Inferior parietal cortex (tissue), 1 donor: Measurements from ENCODE around the gene ZKSCAN3.
"Not testable (repeated sequence)": the region's sequence is repeated elsewhere in the genome, so short reads cannot be mapped to it uniquely, and the experiment has no call there.

Source experiments
- DNase-seq: peaks from one replicate; pipeline ENCODE4 v3.0.0-alpha.2; 2016; ENCODE audit errors: extremely low spot score

ZKSCAN3 gene

GRCh38 chr6:28373925-28374324 is 24.2 kb downstream of the ZKSCAN3 start:
- no peak for DNase-seq

- DNase-seq: no peak
Measured at GRCh38 chr6:28377879-28378278, 28.1 kb downstream of the ZKSCAN3 start.

GRCh38 chr6:28378644-28379043 is 28.9 kb downstream of the ZKSCAN3 start:
- DNase-seq: no peak

GRCh38 chr6:28380381-28380780 is 30.6 kb downstream of the ZKSCAN3 start:
- no peak for DNase-seq

- peak; percentile 55 for DNase-seq
Measured at GRCh38 chr6:28383235-28384142, 33.7 kb downstream of the ZKSCAN3 start.

GRCh38 chr6:28384143-28384533 is 34.4 kb downstream of the ZKSCAN3 start:
- no peak for DNase-seq

GRCh38 chr6:28390688-28391087 is 40.9 kb downstream of the ZKSCAN3 start:
- DNase-seq: no peak

- DNase-seq: no peak
Measured at GRCh38 chr6:28393912-28394662, 44.3 kb downstream of the ZKSCAN3 start.

- DNase-seq: no peak
Measured at GRCh38 chr6:28395918-28396317, 46.2 kb downstream of the ZKSCAN3 start.

GRCh38 chr6:28399350-28400121 is 49.8 kb downstream of the ZKSCAN3 start, which contains the start of gene ZSCAN12:
TSS of gene ZSCAN12 (minus strand) at chr6:28399747. CDS start at chr6:28398405, 1,342 bp downstream.
- DNase-seq: peak; percentile 93

- DNase-seq: no peak
Measured at GRCh38 chr6:28400122-28400451, 50.3 kb downstream of the ZKSCAN3 start.

GRCh38 chr6:28401172-28401571 is 51.4 kb downstream of the ZKSCAN3 start:
- DNase-seq: no peak

GRCh38 chr6:28402197-28402596 is 52.5 kb downstream of the ZKSCAN3 start:
- DNase-seq: no peak

- not testable (repeated sequence) for DNase-seq
Measured at GRCh38 chr6:28403923-28404322, 54.2 kb downstream of the ZKSCAN3 start.

- no peak for DNase-seq
Measured at GRCh38 chr6:28407401-28407800, 57.7 kb downstream of the ZKSCAN3 start.

GRCh38 chr6:28408076-28408802 is 58.5 kb downstream of the ZKSCAN3 start:
- DNase-seq: no peak

- no peak for DNase-seq
Measured at GRCh38 chr6:28410767-28411166, 61.0 kb downstream of the ZKSCAN3 start.

- no peak for DNase-seq
Measured at GRCh38 chr6:28413681-28414080, 63.9 kb downstream of the ZKSCAN3 start.
